Thyroid gland (tissue), 4 donors: ENCODE data around the gene TKFC.

Source experiments
- POLR2A ChIP-seq, 2 donors: fragments of 450-650 bp; IDR thresholded peaks; one replicate each; pipeline ENCODE4 v1.6.1; 2017; ENCODE audit warnings: antibody characterized with exemption in 2 of 2, mild to moderate bottlenecking in 2 of 2, moderate library complexity in 1 of 2
- TF ChIP-seq, protein P1 (sequence below), 6 experiments: fragments of 200-600 bp in 3 of 6; fragments of 450-650 bp in 3 of 6; sonication (generic) in 3 of 6; IDR thresholded peaks; one replicate each; pipeline ENCODE4 v1.5.1; 2016 to 2019; ENCODE audit warnings: antibody characterized with exemption in 6 of 6, mild to moderate bottlenecking in 2 of 6, inconsistent platforms in 1 of 6, moderate library complexity in 1 of 6

GRCh38 chr11:61287338-61287977 lies 45.6 kb upstream of the TKFC start:
- no peak for TF ChIP-seq POLR2A (IDR thresholded peaks at IDR 0.05)
- TF ChIP-seq, protein P1, sequence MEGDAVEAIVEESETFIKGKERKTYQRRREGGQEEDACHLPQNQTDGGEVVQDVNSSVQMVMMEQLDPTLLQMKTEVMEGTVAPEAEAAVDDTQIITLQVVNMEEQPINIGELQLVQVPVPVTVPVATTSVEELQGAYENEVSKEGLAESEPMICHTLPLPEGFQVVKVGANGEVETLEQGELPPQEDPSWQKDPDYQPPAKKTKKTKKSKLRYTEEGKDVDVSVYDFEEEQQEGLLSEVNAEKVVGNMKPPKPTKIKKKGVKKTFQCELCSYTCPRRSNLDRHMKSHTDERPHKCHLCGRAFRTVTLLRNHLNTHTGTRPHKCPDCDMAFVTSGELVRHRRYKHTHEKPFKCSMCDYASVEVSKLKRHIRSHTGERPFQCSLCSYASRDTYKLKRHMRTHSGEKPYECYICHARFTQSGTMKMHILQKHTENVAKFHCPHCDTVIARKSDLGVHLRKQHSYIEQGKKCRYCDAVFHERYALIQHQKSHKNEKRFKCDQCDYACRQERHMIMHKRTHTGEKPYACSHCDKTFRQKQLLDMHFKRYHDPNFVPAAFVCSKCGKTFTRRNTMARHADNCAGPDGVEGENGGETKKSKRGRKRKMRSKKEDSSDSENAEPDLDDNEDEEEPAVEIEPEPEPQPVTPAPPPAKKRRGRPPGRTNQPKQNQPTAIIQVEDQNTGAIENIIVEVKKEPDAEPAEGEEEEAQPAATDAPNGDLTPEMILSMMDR (IDR thresholded peaks at IDR 0.05): no peak
